Erythroblast (primary cell): Measurements from ENCODE around the gene LOXL4.
A peak's percentile ranks its signal among the peaks of the same experiment; 100 is the strongest.

Experiments used
- DNase-seq, 2 experiments: peaks; one replicate each; lab custom pipeline; 2025; lab: John Stamatoyannopoulos, UW
- GATA1 ChIP-seq: IDR thresholded peaks from 2 replicates; pipeline ENCODE4 v1.6.1; 2011; ENCODE audit warnings: low read depth, mild to moderate bottlenecking, control low read depth, low read length, moderate library complexity
- POLR2A ChIP-seq: IDR thresholded peaks from 2 replicates; pipeline ENCODE4 v1.6.1; 2011; ENCODE audit warnings: mild to moderate bottlenecking, low read length

Gene LOXL4

GRCh38 chr10:98254234-98254974 lies 13.6 kb downstream of the LOXL4 start:
- DNase-seq, result no peak
- TF ChIP-seq GATA1 (no peak), POLR2A (no peak)

- no peak for DNase-seq
- TF ChIP-seq POLR2A (no peak), GATA1 (no peak)
Observed at GRCh38 chr10:98253499-98253898, 14.5 kb downstream of the LOXL4 start.

- DNase-seq, result no peak
- TF ChIP-seq GATA1 (no peak), POLR2A (no peak)
Observed at GRCh38 chr10:98252464-98252863, 15.5 kb downstream of the LOXL4 start.

- DNase-seq, result no peak
- TF ChIP-seq POLR2A, result no peak
- no peak for TF ChIP-seq GATA1
Observed at GRCh38 chr10:98251399-98251798, 16.6 kb downstream of the LOXL4 start.

GRCh38 chr10:98249134-98249533 lies 18.9 kb downstream of the LOXL4 start:
- TF ChIP-seq POLR2A (no peak), GATA1 (no peak)
- DNase-seq, result no peak

- no peak for DNase-seq
- TF ChIP-seq GATA1 (no peak), POLR2A (no peak)
Observed at GRCh38 chr10:98248018-98248417, 20.0 kb downstream of the LOXL4 start.

- no peak for DNase-seq
- TF ChIP-seq POLR2A (no peak), GATA1 (no peak)
Observed at GRCh38 chr10:98246911-98247805, 20.8 kb downstream of the LOXL4 start.

GRCh38 chr10:98244586-98244985 lies 23.4 kb downstream of the LOXL4 start:
- TF ChIP-seq GATA1, result no peak
- no peak for DNase-seq

GRCh38 chr10:98244141-98244540 lies 23.9 kb downstream of the LOXL4 start:
- no peak for TF ChIP-seq POLR2A
- no peak for TF ChIP-seq GATA1
- DNase-seq, result no peak

- DNase-seq, result peak; percentile 45 to 63
Observed at GRCh38 chr10:98242823-98243222, 25.2 kb downstream of the LOXL4 start.

GRCh38 chr10:98240524-98240923 lies 27.5 kb downstream of the LOXL4 start:
- TF ChIP-seq GATA1 (no peak), POLR2A (no peak)
- DNase-seq, result no peak

More at GRCh38 chr10:98242823-98243222, 25.2 kb downstream of the LOXL4 start:
- no peak for TF ChIP-seq GATA1
- no peak for TF ChIP-seq POLR2A

GRCh38 chr10:98238391-98238790 lies 29.6 kb downstream of the LOXL4 start:
- peak in 1 of 2 experiments; percentile 35 for DNase-seq
- TF ChIP-seq POLR2A (no peak), GATA1 (no peak)

- TF ChIP-seq POLR2A, result peak; percentile 44
- TF ChIP-seq GATA1, result peak; percentile 50
- DNase-seq, result peak; percentile 93 to 96
Observed at GRCh38 chr10:98236862-98237261, 31.1 kb downstream of the LOXL4 start.

- no peak for TF ChIP-seq POLR2A
- no peak for TF ChIP-seq GATA1
- peak; percentile 35 to 61 for DNase-seq
Observed at GRCh38 chr10:98235846-98236245, 32.1 kb downstream of the LOXL4 start.
